GM12874 (cell line): ENCODE measurements around the gene CDC45.

Source experiments
- CTCF ChIP-seq: IDR thresholded peaks from 2 replicates; pipeline ENCODE4 v1.5.1; 2011; ENCODE audit warnings: low read depth, mild to moderate bottlenecking, control low read depth, low read length, moderate library complexity; ENCODE audit not compliant: insufficient read depth

Gene CDC45

GRCh38 chr22:19503367-19503766, 23.6 kb downstream of the CDC45 start:
- no peak for TF ChIP-seq CTCF

- no peak for TF ChIP-seq CTCF
These were observed 24.1 kb downstream of the CDC45 start for GRCh38 chr22:19503869-19504268.

- TF ChIP-seq CTCF, result no peak
These were observed 25.4 kb downstream of the CDC45 start for GRCh38 chr22:19504900-19505734.

- TF ChIP-seq CTCF, result no peak
These were observed 26.0 kb downstream of the CDC45 start for GRCh38 chr22:19505735-19506126.

- no peak for TF ChIP-seq CTCF
These were observed 26.5 kb downstream of the CDC45 start for GRCh38 chr22:19506212-19506611.

GRCh38 chr22:19507534-19507861, 27.8 kb downstream of the CDC45 start:
- no peak for TF ChIP-seq CTCF

GRCh38 chr22:19508024-19508776, 28.5 kb downstream of the CDC45 start:
- no peak for TF ChIP-seq CTCF
